Mucosa of stomach (tissue), 1 donor: Measurements from ENCODE around the gene SCEL.
"Not testable (repeated sequence)": the region's sequence is repeated elsewhere in the genome, so short reads cannot be mapped to it uniquely, and the experiment has no call there.

Source experiments
- H3K27me3 ChIP-seq: one replicate; pipeline ENCODE4 v1.7.0; 2013; ENCODE audit warnings: mild to moderate bottlenecking, low read length; ENCODE audit not compliant: control insufficient read depth, insufficient read depth
- H3K36me3 ChIP-seq: one replicate; pipeline ENCODE4 v1.7.0; 2013; ENCODE audit warnings: low read length; ENCODE audit not compliant: control insufficient read depth, insufficient read depth
- H3K4me1 ChIP-seq: one replicate; pipeline ENCODE4 v1.7.0; 2013; ENCODE audit warnings: mild to moderate bottlenecking, low read length; ENCODE audit not compliant: control insufficient read depth, insufficient read depth
- H3K4me3 ChIP-seq: one replicate; pipeline ENCODE4 v1.7.0; 2013; ENCODE audit warnings: low read length
- H3K9ac ChIP-seq: one replicate; pipeline ENCODE4 v1.7.0; 2013; ENCODE audit warnings: mild to moderate bottlenecking, low read length, moderate library complexity
- H3K9me3 ChIP-seq: one replicate; pipeline ENCODE4 v1.7.0; 2013; ENCODE audit warnings: mild to moderate bottlenecking, low read length, moderate library complexity; ENCODE audit not compliant: control insufficient read depth
- donor health status: Pancreatic carcinoma.

The SCEL gene

DNA sequence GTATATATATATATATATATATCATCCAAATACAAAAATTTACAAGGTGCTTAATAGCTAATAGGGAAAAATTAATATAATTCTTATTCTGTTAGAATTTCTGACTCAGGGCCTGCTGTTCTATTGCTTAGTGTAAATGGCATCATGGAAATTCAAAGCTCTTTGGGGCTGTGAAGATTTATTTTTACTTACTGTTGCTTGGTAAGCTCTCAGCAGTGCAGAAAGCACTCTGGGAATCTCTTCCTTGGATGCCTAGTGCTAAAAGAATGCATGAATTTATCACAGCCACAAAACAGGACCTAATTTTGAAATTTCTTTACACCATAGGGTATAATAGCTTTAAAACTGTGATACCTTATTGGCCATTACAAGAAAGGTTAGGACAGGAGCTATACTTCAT lies 92.7 kb downstream of the SCEL start:
- no peaks in the 10 kb centered on the region for H3K36me3 ChIP-seq
- H3K4me3 ChIP-seq: no peak overlapping the region
- no peaks in the 10 kb centered on the region for H3K4me1 ChIP-seq

DNA sequence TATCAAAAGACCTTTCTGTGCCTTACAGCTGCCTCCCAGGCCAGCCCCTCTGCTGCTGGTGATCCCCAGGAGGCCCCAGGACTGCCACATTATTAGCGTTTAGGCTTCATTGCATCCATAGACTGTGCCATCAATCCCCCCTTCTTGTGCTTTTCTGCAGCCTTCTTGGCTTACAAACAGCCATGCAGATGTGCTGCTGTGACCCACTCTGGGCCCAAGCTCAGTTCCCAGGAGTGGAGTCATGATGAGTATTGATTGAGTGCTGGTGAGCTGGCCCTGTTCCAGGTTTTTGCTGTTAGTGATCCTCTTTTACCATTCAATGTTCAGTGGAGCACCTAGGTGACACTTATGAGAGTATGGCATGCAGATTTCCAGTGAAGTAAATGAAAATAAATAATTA lies 102.1 kb downstream of the SCEL start:
- H3K27me3 ChIP-seq: no peaks in the 10 kb centered on the region
- no peak overlapping the region for H3K9ac ChIP-seq
- no peaks in the 10 kb centered on the region for H3K36me3 ChIP-seq
- H3K9me3 ChIP-seq: no peaks in the 10 kb centered on the region
- H3K4me3 ChIP-seq: no peak overlapping the region
- H3K4me1 ChIP-seq: no peaks in the 10 kb centered on the region

More for the DNA sequence above, 92.7 kb downstream of the SCEL start:
- H3K9me3 ChIP-seq: no peaks in the 10 kb centered on the region
- H3K9ac ChIP-seq: no peak overlapping the region
- H3K27me3 ChIP-seq: no peaks in the 10 kb centered on the region

DNA sequence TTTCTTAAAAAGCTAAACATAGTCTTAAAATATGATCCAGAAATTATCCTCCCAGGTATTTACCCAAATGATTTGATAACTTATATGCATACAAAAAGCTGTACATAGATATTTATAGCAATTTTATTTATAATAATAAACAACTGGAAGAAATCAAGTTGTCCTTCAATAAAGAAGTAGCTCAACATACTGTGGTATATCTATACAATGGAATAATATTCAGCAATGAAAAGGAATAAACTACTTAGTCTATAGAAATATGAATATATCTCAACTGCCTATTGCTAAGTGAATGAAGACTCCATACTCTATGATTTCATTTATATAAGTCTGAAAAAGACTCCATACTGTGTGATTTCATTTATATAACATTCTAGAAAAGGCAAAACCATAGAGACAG lies 114.9 kb downstream of the SCEL start:
- no peak overlapping the region for H3K4me3 ChIP-seq
- H3K4me1 ChIP-seq: no peaks in the 10 kb centered on the region
- H3K27me3 ChIP-seq: no peaks in the 10 kb centered on the region
- H3K9me3 ChIP-seq: no peaks in the 10 kb centered on the region
- no peak overlapping the region for H3K9ac ChIP-seq
- no peaks in the 10 kb centered on the region for H3K36me3 ChIP-seq

GRCh38 chr13:77653301-77653700 lies 117.8 kb downstream of the SCEL start:
- no peaks in the 10 kb centered on the region for H3K4me1 ChIP-seq
- H3K27me3 ChIP-seq: no peaks in the 10 kb centered on the region
- no peaks in the 10 kb centered on the region for H3K36me3 ChIP-seq
- no peak overlapping the region for H3K4me3 ChIP-seq
- H3K9me3 ChIP-seq: no peaks in the 10 kb centered on the region
- no peak overlapping the region for H3K9ac ChIP-seq

- H3K9ac ChIP-seq, H3K36me3 ChIP-seq, H3K27me3 ChIP-seq: not testable (repeated sequence)
Measured at GRCh38 chr13:77660016-77660415, 124.5 kb downstream of the SCEL start.

GRCh38 chr13:77660841-77661250 lies 125.3 kb downstream of the SCEL start:
- Histone ChIP-seq H3K36me3 (no peaks in the 10 kb centered on the region), H3K9ac (no peak overlapping the region), H3K27me3 (no peaks in the 10 kb centered on the region), H3K9me3 (no peaks in the 10 kb centered on the region), H3K4me3 (no peak overlapping the region), H3K4me1 (no peaks in the 10 kb centered on the region)

More at GRCh38 chr13:77660016-77660415, 124.5 kb downstream of the SCEL start:
- H3K9me3 ChIP-seq, H3K4me3 ChIP-seq, H3K4me1 ChIP-seq: not testable (repeated sequence)

- not testable (repeated sequence) for H3K27me3 ChIP-seq, H3K4me3 ChIP-seq, H3K9ac ChIP-seq, H3K36me3 ChIP-seq, H3K4me1 ChIP-seq, H3K9me3 ChIP-seq
Measured at GRCh38 chr13:77662301-77662700, 126.8 kb downstream of the SCEL start.

- not testable (repeated sequence) for H3K9me3 ChIP-seq, H3K9ac ChIP-seq, H3K36me3 ChIP-seq, H3K4me3 ChIP-seq, H3K4me1 ChIP-seq, H3K27me3 ChIP-seq
Measured at GRCh38 chr13:77662831-77663230, 127.3 kb downstream of the SCEL start.

DNA sequence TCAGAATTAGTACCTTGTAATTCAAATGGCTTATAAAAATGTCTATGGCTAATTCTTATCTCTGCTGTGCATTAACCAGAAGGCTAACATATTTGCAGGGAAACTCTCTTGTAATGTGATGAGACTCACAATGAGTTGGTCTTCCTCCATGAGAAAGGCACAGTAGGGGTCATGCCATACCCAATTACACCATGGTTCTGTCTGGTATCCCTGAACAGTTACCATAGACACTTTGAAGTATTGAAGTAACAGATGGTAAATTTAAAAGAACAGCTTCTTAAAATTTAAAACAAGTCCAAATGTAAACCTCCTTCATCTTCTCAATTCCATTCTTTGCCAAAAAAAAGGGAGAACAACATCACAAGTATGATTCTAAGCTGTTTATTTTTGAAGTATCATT lies 139.3 kb downstream of the SCEL start:
- Histone ChIP-seq H3K27me3 (no peaks in the 10 kb centered on the region), H3K4me3 (no peak overlapping the region), H3K36me3 (no peaks in the 10 kb centered on the region), H3K9ac (no peak overlapping the region), H3K4me1 (no peaks in the 10 kb centered on the region), H3K9me3 (no peaks in the 10 kb centered on the region)

- Histone ChIP-seq H3K9me3 (no peaks in the 10 kb centered on the region), H3K36me3 (no peaks in the 10 kb centered on the region), H3K27me3 (no peaks in the 10 kb centered on the region), H3K9ac (no peak overlapping the region), H3K4me1 (no peaks in the 10 kb centered on the region), H3K4me3 (no peak overlapping the region)
Measured at GRCh38 chr13:77678691-77679235, 143.3 kb downstream of the SCEL start.

- Histone ChIP-seq H3K4me1 (no peaks in the 10 kb centered on the region), H3K9ac (no peak overlapping the region), H3K36me3 (no peaks in the 10 kb centered on the region), H3K27me3 (no peaks in the 10 kb centered on the region), H3K9me3 (no peaks in the 10 kb centered on the region), H3K4me3 (no peak overlapping the region)
Measured at GRCh38 chr13:77687799-77688198, 152.3 kb downstream of the SCEL start.

DNA sequence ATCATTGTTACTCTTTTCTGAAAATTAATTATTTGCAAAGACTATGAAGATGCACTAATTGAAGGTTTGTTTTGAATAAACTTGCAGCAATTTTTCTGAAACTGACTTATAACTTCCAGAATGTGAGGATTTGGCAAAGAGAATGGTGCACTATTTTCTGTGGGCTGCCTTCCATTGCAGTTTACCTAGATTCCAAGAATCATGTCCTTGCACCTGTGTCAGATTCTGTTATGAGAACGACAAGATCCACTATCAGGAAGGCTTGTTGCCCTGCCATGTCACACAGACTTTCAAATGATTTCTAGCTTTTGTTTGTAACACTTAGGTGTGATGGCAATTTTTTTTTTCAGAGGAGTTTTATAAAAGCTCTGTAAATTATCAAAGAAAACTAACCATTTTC lies 156.4 kb downstream of the SCEL start:
- no peaks in the 10 kb centered on the region for H3K36me3 ChIP-seq
- H3K27me3 ChIP-seq: peaks cover 2% of the 10 kb centered on the region
- H3K4me3 ChIP-seq: no peak overlapping the region
- H3K9me3 ChIP-seq: no peaks in the 10 kb centered on the region
- no peaks in the 10 kb centered on the region for H3K4me1 ChIP-seq
- no peak overlapping the region for H3K9ac ChIP-seq

GRCh38 chr13:77692746-77693448 lies 157.4 kb downstream of the SCEL start:
- Histone ChIP-seq H3K36me3 (no peaks in the 10 kb centered on the region), H3K9me3 (no peaks in the 10 kb centered on the region), H3K4me3 (no peak overlapping the region), H3K27me3 (peaks cover 2% of the 10 kb centered on the region), H3K4me1 (no peaks in the 10 kb centered on the region), H3K9ac (no peak overlapping the region)
